CD4-positive, alpha-beta memory T cell (primary cell): ENCODE data around the gene SRP54. TPM values are rescaled to one million over a fixed set of nuclear protein-coding genes. Genes with fewer than 3 reads are reported as not detected.
A peak's percentile ranks its signal among the peaks of the same experiment; 100 is the strongest.
"Not testable (repeated sequence)": the region's sequence is repeated elsewhere in the genome, so short reads cannot be mapped to it uniquely, and the experiment has no call there.

ENCODE experiments used
- CTCF ChIA-PET: fragments of 350-600 bp; sonication (Branson Sonifier 250); formaldehyde crosslinking; loops from one replicate; lab custom pipeline; 2021; ENCODE audit warnings: inconsistent platforms; ENCODE audit not compliant: partially characterized antibody; lab: Charles Lee
- POLR2A ChIA-PET: fragments of 350-600 bp; sonication (Branson Sonifier 250); formaldehyde crosslinking; loops from one replicate; lab custom pipeline; 2021; ENCODE audit not compliant: partially characterized antibody; lab: Charles Lee
- DNase-seq, 5 donors: peaks; one replicate each; pipeline versions ENCODE4 v3.0.0 to v3.0.0-alpha.2; 2020 to 2022; ENCODE audit warnings: mixed read lengths in 1 of 5
- H3K27ac ChIP-seq: one replicate; pipeline ENCODE4 v1.7.0; 2013; ENCODE audit warnings: low read depth, low read length
- H3K27me3 ChIP-seq: 2 replicates; pipeline ENCODE4 v1.7.0; 2013; ENCODE audit warnings: mild to moderate bottlenecking, low read length, moderate library complexity; ENCODE audit not compliant: insufficient read depth
- H3K36me3 ChIP-seq: 2 replicates; pipeline ENCODE4 v1.7.0; 2013; ENCODE audit warnings: mild to moderate bottlenecking, low read length, moderate library complexity; ENCODE audit not compliant: insufficient read depth
- H3K4me1 ChIP-seq: 2 replicates; pipeline ENCODE4 v1.7.0; 2013; ENCODE audit warnings: mild to moderate bottlenecking, low read length, moderate library complexity; ENCODE audit not compliant: insufficient read depth
- H3K4me3 ChIP-seq, 2 donors: one replicate each; pipeline ENCODE4 v1.7.0; 2013; ENCODE audit warnings: low read length in 2 of 2, mild to moderate bottlenecking in 1 of 2
- H3K9me3 ChIP-seq, 2 donors: one replicate each; pipeline ENCODE4 v1.7.0; 2013; ENCODE audit warnings: low read length in 2 of 2, control low read depth in 1 of 2; ENCODE audit not compliant: control insufficient read depth in 1 of 2
- H3K27ac Mint-ChIP-seq, 7 donors: one replicate each; pipeline ENCODE4 v1.8.0; 2020 to 2021; ENCODE audit warnings: mixed read lengths in 7 of 7, mild to moderate bottlenecking in 6 of 7, inconsistent platforms in 3 of 7, moderate library complexity in 3 of 7
- H3K27me3 Mint-ChIP-seq, 2 donors: one replicate each; pipeline ENCODE4 v1.8.0; 2020 to 2021; ENCODE audit warnings: mixed read lengths in 2 of 2
- H3K36me3 Mint-ChIP-seq, 2 donors: one replicate each; pipeline ENCODE4 v1.8.0; 2020 to 2021; ENCODE audit warnings: mixed read lengths in 2 of 2, inconsistent platforms in 1 of 2, mild to moderate bottlenecking in 1 of 2
- H3K4me1 Mint-ChIP-seq, 4 donors: one replicate each; pipeline ENCODE4 v1.8.0; 2020 to 2021; ENCODE audit warnings: mixed read lengths in 4 of 4, mild to moderate bottlenecking in 1 of 4
- H3K4me3 Mint-ChIP-seq, 8 donors: one replicate each; pipeline ENCODE4 v1.8.0; 2020 to 2021; ENCODE audit warnings: mixed read lengths in 8 of 8, mild to moderate bottlenecking in 7 of 8, moderate library complexity in 6 of 8, inconsistent platforms in 3 of 8
- H3K9me3 Mint-ChIP-seq, 8 donors: one replicate each; pipeline ENCODE4 v1.8.0; 2020 to 2021; ENCODE audit warnings: mixed read lengths in 8 of 8, mild to moderate bottlenecking in 5 of 8, inconsistent platforms in 3 of 8, moderate library complexity in 1 of 8
- intact Hi-C: fragments of 100-400 bp; cut with micrococcal nuclease; formaldehyde crosslinking; loops from one replicate; pipeline ENCODE4 v1.15.1; 2023
- polyA plus RNA-seq, 2 donors: library from polyadenylated mRNA; unstranded; fragments of 300-500 nt; fragmentation: Illumina TruSeq; gene quantifications; one replicate each; pipeline ENCODE4 v1.2.3, GENCODE V29; 2021
- total RNA-seq, 2 experiments: library from RNA; stranded (reverse); gene quantifications; one replicate each; pipeline ENCODE4 v1.2.3, GENCODE V29; 2021

SRP54 gene
- total and polyA plus RNA-seq, 4 experiments from 2014 or later: 31.6 to 62.7 (median 54.5) TPM

DNA sequence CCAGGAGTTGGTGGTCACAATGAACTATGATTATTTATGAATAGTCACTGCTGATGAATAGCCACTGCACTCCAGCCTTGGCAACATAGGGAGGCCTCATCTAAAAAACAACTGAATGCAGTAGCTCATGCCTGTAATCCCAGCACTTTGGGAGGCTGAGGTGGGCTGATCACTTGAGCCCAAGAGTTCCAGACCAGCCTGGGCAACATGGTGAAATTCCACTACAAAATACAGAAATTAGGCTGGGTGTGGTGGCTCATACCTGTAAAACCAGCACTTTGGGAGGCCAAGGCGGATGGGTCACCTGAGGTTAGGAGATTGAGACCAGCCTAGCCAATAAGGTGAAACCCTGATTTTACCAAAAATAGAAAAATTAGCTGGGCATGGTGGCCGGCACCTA is 49.8 kb downstream of the SRP54 start:
- POLR2A ChIA-PET: no interaction called here
- Mint-ChIP-seq H3K27me3 (no peaks in the 10 kb centered on the region), H3K9me3 (peaks cover 0 to 31% (median 22%) of the 10 kb centered on the region in 8 donors), H3K4me1 (peaks cover 0 to 5% (median 0%) of the 10 kb centered on the region in 4 donors), H3K36me3 (peaks cover 40 to 42% of the 10 kb centered on the region in 2 donors), H3K4me3 (no peak overlapping the region), H3K27ac (no peak overlapping the region)
- CTCF ChIA-PET: interaction anchor here (1.8 kb wide), 1 partner anchor 390 kb away, joined by 4 read pairs; no protein-coding TSS in a partner anchor
- Histone ChIP-seq H3K27ac (no peak overlapping the region), H3K36me3 (peaks cover 12% of the 10 kb centered on the region), H3K4me3 (no peak overlapping the region), H3K9me3 (peaks cover 0 to 6% of the 10 kb centered on the region in 2 donors), H3K27me3 (no peaks in the 10 kb centered on the region), H3K4me1 (no peaks in the 10 kb centered on the region)
- intact Hi-C loops: no loop called here
- DNase-seq: no peak

DNA sequence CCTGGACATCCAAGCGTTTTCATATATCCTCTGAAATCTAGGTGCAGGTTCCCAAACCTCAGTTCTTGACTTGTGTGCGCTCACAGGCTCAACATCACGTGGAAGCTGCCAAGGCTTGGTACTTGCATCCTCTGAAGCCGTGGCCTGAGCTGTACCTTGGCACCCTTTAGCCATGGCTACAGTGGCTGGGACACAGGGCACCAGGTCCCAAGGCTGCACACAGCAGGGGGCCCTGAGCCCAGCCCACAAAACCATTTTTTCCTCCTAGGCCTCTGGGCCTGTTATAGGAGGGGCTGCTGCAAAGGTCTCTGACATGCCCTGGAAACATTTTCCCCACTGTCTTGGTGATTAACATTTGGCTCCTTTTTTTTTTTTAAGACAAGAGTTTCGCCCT is 51.6 kb downstream of the SRP54 start:
- Mint-ChIP-seq H3K9me3 (peaks cover 0 to 31% (median 22%) of the 10 kb centered on the region in 8 donors), H3K36me3 (peaks cover 27 to 30% of the 10 kb centered on the region in 2 donors), H3K27me3 (no peaks in the 10 kb centered on the region), H3K4me3 (no peak overlapping the region), H3K4me1 (peaks cover 0 to 5% (median 0%) of the 10 kb centered on the region in 4 donors), H3K27ac (no peak overlapping the region)
- H3K4me1 ChIP-seq: no peaks in the 10 kb centered on the region
- no peak overlapping the region for H3K27ac ChIP-seq
- intact Hi-C loops: no loop called here
- H3K4me3 ChIP-seq: no peak overlapping the region
- DNase-seq: no peak
- H3K27me3 ChIP-seq: no peaks in the 10 kb centered on the region
- POLR2A ChIA-PET: no interaction called here
- H3K36me3 ChIP-seq: peaks cover 4% of the 10 kb centered on the region
- CTCF ChIA-PET: no interaction called here
- peaks cover 0 to 6% of the 10 kb centered on the region in 2 donors for H3K9me3 ChIP-seq

DNA sequence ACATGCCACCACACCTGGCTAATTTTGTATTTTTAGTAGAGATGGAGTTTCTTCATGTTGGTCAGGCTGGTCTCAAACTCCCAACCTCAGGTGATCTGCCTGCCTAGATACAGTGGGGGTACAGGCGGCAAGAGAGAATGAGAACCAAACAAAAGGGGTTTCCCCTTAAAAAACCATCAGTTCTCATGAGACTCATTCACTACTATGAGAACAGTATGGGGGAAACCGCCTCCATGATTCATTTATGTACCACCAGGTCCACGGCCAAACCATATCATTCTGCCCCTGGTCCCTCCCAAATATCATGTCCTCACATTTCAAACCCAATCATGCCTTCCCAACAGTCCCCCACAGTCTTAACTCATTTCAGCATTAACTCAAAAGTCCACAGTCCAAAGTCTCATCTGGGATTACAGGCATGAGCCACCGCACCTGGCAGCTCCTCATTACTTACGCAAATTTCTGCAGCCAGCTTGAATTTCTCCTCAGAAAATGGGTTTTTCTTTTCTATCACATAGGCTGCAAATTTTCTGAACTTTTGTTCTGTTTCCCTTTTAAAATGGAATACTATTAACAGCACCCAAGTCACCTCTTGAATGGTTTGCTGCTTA is 52.3 kb downstream of the SRP54 start:
- H3K4me3 Mint-ChIP-seq, DNase-seq, CTCF ChIA-PET, H3K27me3 ChIP-seq, intact Hi-C loops, POLR2A ChIA-PET, H3K27me3 Mint-ChIP-seq, H3K4me1 Mint-ChIP-seq, H3K27ac ChIP-seq, H3K4me3 ChIP-seq, H3K36me3 ChIP-seq, H3K4me1 ChIP-seq, H3K9me3 ChIP-seq: not testable (repeated sequence)
- Mint-ChIP-seq H3K27ac (peak overlapping the region in 2 of 7 donors; percentile 6 to 89), H3K36me3 (peaks cover 26 to 29% of the 10 kb centered on the region in 2 donors), H3K9me3 (peaks cover 0 to 31% (median 22%) of the 10 kb centered on the region in 8 donors)

DNA sequence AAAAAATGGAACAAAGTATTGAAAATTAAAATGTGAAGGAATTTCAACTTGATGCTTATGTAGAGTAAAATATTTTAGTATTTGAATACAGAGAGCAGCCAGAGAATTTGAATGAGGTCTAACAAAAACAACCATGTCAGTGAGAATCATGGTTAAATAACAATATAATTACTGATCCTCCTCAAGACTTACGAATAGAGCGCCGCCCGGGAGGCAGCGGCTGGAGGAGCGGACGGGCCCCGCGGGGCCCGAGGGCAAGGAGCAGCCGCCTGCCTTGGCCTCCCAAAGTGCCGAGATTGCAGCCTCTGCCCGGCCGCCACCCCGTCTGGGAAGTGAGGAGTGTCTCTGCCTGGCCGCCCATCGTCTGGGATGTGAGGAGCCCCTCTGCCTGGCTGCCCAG is 55.5 kb downstream of the SRP54 start:
- POLR2A ChIA-PET: interaction anchor here (0.7 kb wide), 1 partner anchor 293 kb away, joined by 3 read pairs; no protein-coding TSS in a partner anchor
- H3K4me3 Mint-ChIP-seq, H3K4me1 Mint-ChIP-seq, DNase-seq, H3K9me3 ChIP-seq, H3K4me1 ChIP-seq, H3K27ac ChIP-seq, intact Hi-C loops, CTCF ChIA-PET, H3K36me3 ChIP-seq, H3K27me3 ChIP-seq, H3K27me3 Mint-ChIP-seq, H3K4me3 ChIP-seq: not testable (repeated sequence)
- H3K36me3 Mint-ChIP-seq: peaks cover 13 to 16% of the 10 kb centered on the region in 2 donors
- H3K9me3 Mint-ChIP-seq: peaks cover 0 to 27% (median 20%) of the 10 kb centered on the region in 8 donors
- H3K27ac Mint-ChIP-seq: peak overlapping the region in 1 of 7 donors; percentile 23

DNA sequence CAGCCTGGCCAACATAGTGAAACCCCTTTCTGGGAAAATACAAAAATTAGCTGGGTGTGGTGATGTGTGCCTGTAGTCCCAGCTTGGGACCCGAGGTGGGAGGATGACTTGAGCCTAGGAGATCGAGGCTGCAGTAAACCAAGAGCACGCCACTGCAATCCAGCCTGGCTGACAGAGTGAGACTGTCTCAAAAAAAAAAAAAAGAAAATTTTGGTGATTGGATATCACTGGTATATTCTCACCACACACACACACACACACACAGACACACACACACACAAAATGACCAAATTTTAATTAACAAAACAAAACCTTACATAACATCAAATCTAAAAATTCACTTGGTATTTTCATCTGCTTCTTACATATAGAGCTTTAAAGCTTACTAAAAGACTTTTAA is 59.8 kb downstream of the SRP54 start:
- POLR2A ChIA-PET: interaction anchor here (1.5 kb wide), 1 partner anchor 60 kb away, joined by 6 read pairs; the partner anchor contains the start of gene SRP54
- Histone ChIP-seq H3K36me3 (no peaks in the 10 kb centered on the region), H3K4me1 (peaks cover 17% of the 10 kb centered on the region), H3K27me3 (no peaks in the 10 kb centered on the region), H3K4me3 (no peak overlapping the region), H3K27ac (no peak overlapping the region), H3K9me3 (no peaks in the 10 kb centered on the region)
- Mint-ChIP-seq H3K27me3 (no peaks in the 10 kb centered on the region), H3K27ac (peak overlapping the region in 6 of 7 donors; percentile 72 to 95 (median 84)), H3K9me3 (peaks cover 0 to 2% (median 0%) of the 10 kb centered on the region in 8 donors), H3K36me3 (peaks cover 0 to 11% of the 10 kb centered on the region in 2 donors), H3K4me3 (no peak overlapping the region), H3K4me1 (peaks cover 12 to 25% (median 17%) of the 10 kb centered on the region in 4 donors)
- DNase-seq: no peak
- CTCF ChIA-PET: interaction anchor here (0.6 to 1.8 kb wide), 4 partner anchors 18 to 380 kb away, joined by 3 to 5 read pairs (median 4); no protein-coding TSS in a partner anchor
- intact Hi-C loops: no loop called here

DNA sequence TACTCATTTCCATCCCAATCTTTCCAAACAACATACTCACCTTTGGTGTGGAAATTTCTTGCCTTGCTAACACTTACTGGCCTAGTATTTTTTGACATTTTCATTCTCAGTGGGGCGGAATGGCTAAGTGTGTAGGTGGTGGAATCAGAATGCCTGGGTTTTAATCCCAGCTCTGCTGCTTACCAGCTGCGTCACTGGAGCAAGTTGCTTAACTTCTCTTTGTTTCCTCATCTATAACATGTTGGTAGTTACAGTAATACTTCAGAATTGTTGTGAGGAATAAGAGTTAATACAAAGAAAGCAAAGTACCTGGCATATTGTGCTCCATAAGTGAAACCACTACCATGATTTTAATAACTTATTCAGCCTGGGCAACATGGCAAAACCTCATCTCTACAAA is 60.3 kb downstream of the SRP54 start:
- H3K4me3 Mint-ChIP-seq: peak overlapping the region in 1 of 8 donors; percentile 22
- Histone ChIP-seq H3K9me3 (no peaks in the 10 kb centered on the region), H3K27ac (no peak overlapping the region), H3K36me3 (no peaks in the 10 kb centered on the region), H3K4me3 (no peak overlapping the region), H3K4me1 (peaks cover 21% of the 10 kb centered on the region), H3K27me3 (no peaks in the 10 kb centered on the region)
- ChIA-PET CTCF (interaction anchor here (1.2 to 1.8 kb wide), 3 partner anchors 19 to 379 kb away, joined by 3 to 5 read pairs (median 4); no protein-coding TSS in a partner anchor), POLR2A (interaction anchor here (1.5 kb wide), 1 partner anchor 61 kb away, joined by 6 read pairs; the partner anchor contains the start of gene SRP54)
- intact Hi-C loops: no loop called here
- peaks cover 16 to 30% (median 22%) of the 10 kb centered on the region in 4 donors for H3K4me1 Mint-ChIP-seq
- H3K27me3 Mint-ChIP-seq: no peaks in the 10 kb centered on the region
- H3K9me3 Mint-ChIP-seq: peaks cover 0 to 2% (median 0%) of the 10 kb centered on the region in 8 donors
- H3K36me3 Mint-ChIP-seq: peaks cover 2 to 15% of the 10 kb centered on the region in 2 donors
- DNase-seq: no peak
- peak overlapping the region; percentile 58 to 95 (median 81) for H3K27ac Mint-ChIP-seq
